SK-MEL-5 (cell line): ENCODE measurements around the gene SCFD1. TPM values are rescaled to one million over a fixed set of nuclear protein-coding genes. Genes with fewer than 3 reads are reported as not detected.
"Not testable (repeated sequence)": the region's sequence is repeated elsewhere in the genome, so short reads cannot be mapped to it uniquely, and the experiment has no call there.

ENCODE experiments used
- DNase-seq: peaks from one replicate; pipeline ENCODE4 v3.0.0-alpha.2; 2016; ENCODE audit warnings: low read depth, low spot score
- in situ Hi-C: cut with HindIII; loops from 2 replicates; pipeline ENCODE4 v1.10.0; 2016; ENCODE audit warnings: low sequenced_read_pairs, high pct_unique_total_duplicates, low pct_unique_long_range_greater_than_20kb
- polyA plus RNA-seq, 2 experiments: library from polyadenylated mRNA; depleted of rRNA; stranded (reverse); fragments of >200 nt; gene quantifications; 2 replicates each; pipeline ENCODE4 v1.2.3, GENCODE V29; 2015
- total RNA-seq: library from RNA; depleted of rRNA; stranded (reverse); fragments of >200 nt; shearing (Covaris generic); gene quantifications from 2 replicates; pipeline ENCODE4 v1.2.3, GENCODE V29; 2014; rRNA removed

Gene SCFD1, protein sequence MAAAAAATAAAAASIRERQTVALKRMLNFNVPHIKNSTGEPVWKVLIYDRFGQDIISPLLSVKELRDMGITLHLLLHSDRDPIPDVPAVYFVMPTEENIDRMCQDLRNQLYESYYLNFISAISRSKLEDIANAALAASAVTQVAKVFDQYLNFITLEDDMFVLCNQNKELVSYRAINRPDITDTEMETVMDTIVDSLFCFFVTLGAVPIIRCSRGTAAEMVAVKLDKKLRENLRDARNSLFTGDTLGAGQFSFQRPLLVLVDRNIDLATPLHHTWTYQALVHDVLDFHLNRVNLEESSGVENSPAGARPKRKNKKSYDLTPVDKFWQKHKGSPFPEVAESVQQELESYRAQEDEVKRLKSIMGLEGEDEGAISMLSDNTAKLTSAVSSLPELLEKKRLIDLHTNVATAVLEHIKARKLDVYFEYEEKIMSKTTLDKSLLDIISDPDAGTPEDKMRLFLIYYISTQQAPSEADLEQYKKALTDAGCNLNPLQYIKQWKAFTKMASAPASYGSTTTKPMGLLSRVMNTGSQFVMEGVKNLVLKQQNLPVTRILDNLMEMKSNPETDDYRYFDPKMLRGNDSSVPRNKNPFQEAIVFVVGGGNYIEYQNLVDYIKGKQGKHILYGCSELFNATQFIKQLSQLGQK
- total RNA-seq, result 76.5 and 81.1 TPM in 2 replicates
- polyA plus RNA-seq (2015; cell fraction: cytosol; rRNA removed), result 32.6 and 32.9 TPM in 2 replicates
- 41.9 and 65.8 TPM in 2 replicates for polyA plus RNA-seq (2015; cell fraction: nucleus; rRNA removed)

DNA sequence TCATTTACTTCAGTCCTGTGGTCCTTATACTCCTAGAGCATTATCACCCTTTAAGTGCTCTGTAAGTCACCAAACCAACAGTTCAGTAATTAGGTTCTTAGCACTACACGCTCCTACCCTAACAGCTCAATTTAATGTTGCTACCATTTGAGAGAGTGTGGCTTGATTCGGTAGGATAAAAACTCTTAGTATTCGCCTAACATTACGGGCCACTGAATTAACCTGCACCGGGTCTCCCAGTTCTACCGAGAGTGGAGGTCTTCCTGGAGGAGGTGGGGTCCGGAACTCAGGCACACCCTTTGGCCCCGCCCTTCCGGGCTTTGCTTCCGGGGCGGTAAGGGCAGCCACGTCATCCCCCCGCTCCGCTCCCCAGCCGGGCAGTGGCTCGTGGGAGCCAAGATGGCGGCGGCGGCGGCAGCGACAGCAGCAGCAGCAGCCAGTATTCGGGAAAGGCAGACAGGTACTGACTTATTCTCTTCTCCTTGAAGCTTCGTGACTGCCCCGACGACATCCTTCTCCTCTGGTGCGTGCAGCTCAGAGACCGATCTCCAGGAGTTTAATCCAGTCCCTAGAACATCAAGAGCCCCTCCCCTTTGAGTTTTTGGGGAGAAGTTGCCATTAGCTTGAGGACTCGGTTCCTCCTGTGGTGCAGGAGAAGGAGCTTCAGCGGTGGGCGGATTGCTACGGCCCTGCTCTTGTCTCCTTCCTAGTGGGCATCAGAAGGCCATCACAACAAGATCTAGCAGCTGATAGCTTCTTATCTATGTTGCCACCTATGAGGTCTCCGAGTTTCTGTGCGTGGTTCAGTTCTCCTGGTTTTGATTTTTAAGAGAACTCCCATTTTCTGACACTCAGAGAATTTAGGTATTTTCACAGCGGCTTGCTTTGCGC lies at the start of gene SCFD1:
SCFD1 (plus strand) TSS at position 380 of the 891 bp plus-strand sequence; CDS start at position 400, 20 bp downstream.
- in situ Hi-C loops, result no loop called here
- DNase-seq, result peak; percentile 91

DNA sequence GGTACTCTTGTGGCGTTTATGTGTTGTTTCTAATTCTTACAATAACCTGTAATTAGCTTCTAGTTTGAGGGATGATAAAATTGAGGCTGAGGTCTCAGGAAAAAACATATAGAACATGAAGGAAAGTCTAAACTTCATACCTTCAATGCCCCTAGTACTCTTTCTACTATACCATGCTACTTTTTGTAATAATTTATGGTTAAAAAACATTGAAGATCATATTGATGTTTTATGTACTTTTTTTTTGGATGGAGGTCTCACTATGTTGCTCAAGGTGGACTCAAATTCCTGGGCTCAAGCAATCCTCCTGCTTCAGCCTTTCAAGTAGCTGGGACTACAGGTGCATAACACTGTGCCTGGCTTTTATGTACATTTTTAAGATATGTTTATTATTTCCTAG lies 49.3 kb upstream of the SCFD1 start:
- DNase-seq, result no peak
- in situ Hi-C loops, result no loop called here

DNA sequence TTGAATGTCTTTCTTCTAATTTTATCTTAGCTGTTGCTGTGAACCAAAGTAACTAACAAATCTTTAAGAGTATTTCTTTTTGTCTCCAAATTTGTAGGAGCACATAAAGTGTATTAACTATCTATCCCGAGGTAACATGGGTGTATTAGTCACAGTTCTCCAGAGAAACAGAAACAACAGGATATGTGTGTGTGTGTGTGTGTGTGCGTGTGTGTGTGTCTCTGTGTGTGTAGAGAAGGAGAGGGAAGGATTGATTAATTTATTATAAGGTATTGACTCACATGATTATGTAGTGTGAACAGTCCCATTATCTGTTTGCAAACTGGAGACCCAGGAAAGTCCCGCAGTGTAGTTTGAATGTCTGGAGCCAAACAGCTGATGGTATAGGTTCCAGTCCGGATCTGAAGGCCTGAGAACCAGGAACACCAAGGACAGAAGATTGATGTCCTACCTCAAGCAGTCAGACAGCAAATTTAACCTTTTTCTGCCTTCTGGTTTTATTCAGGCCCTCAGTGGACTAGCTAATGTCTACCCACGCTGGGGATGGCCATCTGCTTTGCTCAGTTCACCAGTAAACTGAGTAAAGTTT lies 48.8 kb upstream of the SCFD1 start:
- in situ Hi-C loops, result no loop called here
- peak; percentile 40 for DNase-seq

DNA sequence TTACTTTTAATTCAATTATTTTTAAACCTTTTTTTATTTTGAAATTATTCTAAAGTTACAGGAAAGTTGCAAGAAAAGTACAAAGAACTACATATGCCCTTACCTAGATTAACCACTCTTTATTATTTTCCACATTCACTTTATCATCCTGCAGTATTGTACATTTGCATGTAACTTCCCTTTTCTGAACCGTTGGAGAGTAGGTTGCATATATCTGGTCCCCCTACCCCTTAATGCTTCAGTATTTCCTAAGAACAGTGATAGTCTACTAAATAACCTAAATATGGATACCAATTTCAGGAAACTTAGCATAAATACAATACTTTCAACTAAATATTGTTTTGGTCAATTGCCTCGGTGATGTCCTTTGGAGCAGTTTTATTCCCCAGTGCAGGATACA lies 48.2 kb upstream of the SCFD1 start:
- in situ Hi-C loops, result no loop called here
- DNase-seq, result no peak

DNA sequence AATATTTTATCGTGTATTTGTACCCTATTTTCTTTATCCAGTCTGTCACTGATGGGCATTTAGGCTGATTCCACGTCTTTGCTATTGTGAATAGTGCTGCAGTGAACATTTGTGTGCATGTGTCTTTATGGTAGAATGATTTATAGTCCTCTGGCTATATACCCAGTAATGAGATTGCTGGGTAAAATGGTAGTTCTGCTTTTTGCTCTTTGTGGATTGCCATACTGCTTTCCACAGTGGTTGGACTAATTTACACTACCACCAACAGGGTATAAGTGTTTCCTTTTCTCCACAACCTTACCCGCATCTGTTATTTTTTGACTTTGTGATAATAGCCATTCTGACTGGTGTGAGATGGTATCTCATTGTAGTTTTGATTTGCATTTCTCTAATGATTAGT lies 47.3 kb upstream of the SCFD1 start:
- in situ Hi-C loops, result not testable (repeated sequence)

DNA sequence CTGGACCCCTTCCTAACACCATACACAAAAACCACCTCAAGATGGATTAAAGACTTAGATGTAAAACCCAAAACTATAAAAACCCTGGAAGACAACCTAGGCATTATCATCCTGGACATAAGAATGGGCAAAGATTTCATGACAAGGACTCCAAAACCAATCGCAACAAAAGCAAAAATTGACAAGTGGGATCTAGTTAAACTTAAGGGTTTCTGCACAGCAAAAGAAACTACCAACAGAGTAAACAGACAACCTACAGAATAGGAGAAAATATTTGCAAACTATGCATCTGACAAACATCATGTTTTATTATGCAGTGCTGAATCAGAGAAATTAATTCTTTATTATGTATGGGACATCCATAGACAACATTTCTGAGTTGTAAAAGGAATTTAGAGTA lies 45.8 kb upstream of the SCFD1 start:
- DNase-seq, in situ Hi-C loops: not testable (repeated sequence)

More for the DNA sequence above, 47.3 kb upstream of the SCFD1 start:
- not testable (repeated sequence) for DNase-seq

DNA sequence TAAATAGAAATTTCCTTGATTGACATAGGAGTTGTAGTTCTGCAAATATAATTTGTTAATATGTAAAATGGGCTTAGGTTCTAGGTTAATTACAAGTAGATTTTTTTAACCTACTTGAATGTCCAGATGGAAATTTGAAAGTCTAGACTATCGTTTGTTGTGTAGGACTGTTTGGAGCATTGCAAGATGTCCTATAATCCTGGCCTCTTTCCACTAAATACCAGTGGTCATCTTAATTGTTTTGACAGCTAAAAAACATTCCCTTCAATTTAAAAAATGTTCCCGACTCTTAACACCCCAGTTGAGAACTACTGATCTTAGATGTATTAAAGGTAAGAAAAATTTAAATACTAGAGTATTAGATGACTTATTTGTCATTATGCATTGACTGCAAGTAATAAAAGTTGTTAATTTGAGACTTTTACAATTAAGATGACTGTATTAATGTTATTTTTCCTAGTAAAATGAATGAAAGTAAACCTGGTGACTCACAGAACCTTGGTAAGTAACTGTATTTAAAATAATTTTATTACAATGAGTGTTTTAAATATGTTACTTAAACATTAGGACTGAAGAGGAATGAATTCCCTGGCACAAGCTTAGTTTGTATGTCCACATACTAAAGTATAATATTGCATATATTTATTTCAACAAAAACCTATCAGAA lies 41.4 kb upstream of the SCFD1 start:
- in situ Hi-C loops, result no loop called here

DNA sequence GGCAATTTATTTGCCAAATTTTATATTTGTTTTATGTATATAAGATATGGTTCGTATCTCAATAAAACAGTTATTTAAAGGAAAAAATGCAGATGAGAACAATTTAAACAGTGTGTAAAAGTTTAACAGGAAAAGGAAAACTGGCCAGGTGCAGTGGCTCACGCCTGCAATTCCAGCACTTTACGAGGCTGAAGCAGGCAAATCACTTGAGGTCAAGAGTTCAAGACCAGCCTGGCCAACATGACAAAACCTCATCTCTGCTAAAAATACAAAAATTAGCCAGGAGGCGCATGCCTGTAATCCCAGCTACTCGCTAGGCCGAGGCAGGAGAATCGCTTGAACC lies 40.9 kb upstream of the SCFD1 start:
- in situ Hi-C loops, result no loop called here
- no peak for DNase-seq

More for the DNA sequence above, 41.4 kb upstream of the SCFD1 start:
- no peak for DNase-seq

DNA sequence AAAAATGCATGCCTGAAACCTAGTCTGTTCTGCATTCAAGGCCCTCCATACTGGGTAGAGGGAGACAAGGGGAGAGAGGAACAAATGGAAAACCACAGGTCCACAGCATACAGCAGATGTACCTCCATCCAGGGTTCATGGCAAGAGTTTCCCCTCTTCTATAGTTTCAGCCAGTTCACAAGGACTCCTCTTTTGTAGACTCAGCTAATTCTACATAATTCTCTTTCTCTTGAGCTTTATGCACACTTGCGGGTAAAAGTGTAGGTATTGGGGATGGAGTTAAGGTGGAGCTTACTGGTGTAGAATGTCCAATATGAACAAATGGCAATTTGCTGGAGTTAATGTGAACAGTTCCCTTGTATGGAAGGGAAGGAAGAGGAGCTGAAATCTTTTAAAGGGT lies 39.7 kb upstream of the SCFD1 start:
- DNase-seq, result no peak
- in situ Hi-C loops, result no loop called here

DNA sequence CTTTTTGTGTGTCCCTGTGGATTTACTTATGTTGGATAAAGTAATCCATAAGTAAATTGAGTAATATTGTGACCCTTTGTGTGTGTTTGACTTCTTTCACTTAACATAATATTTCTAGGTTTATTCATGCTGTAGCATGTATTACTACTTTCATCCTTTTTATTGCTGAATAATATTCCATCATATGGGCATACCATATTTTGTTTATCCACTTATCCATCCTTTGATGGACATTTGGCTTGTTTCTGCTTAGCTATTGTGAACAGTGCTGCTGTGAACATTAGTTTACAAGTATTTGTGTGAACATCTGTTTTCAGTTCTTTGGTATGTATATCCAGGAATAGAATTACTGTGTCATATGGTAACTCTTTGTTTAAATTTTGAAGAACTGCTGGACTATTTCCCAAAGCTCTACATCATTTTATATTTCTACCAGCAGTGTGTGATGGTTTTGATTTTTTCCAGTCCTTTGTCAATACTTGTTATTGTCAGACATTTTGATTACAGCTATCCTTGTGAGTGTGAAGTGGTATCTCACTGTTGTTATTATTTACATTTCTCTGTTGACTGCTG lies 38.0 kb upstream of the SCFD1 start:
- in situ Hi-C loops, result no loop called here
- DNase-seq, result no peak

DNA sequence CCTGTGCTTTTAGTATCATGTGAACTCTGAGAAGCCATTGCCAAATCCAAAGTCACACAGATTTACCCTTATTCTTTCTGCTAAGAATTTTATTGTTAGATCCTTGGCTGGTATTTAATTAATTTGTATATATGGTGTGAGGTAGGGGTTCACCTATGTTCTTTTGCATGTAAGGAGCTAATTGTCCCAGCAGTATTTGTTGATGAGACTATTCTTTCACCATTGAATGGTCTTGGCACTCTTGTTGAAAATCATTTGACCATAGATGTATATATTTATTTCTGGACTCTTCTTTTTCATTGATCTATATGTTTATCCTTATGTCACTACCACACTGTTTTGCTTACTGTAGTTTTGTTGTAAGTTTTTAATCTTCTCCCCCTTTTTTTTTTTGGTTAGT lies 36.9 kb upstream of the SCFD1 start:
- in situ Hi-C loops, result no loop called here
- DNase-seq, result no peak

DNA sequence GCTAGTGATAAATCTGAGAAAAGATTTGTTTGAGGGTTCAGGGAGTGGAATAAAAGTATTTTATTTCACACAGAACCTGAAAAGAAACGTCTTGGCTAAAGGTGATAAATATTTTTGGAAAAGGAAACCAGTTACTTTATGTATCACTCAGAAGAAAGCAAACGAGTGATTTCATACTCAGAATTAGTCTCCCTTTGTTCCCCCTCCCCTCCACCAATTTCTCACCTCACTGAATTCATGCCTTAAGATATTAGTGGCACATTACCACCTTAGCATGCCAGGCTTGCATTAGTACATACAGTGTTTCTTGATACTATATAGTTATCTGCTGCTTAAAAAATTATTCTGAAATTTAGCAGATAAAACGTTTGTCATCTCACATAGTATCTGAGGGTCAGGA lies 35.0 kb upstream of the SCFD1 start:
- in situ Hi-C loops, result no loop called here
- no peak for DNase-seq

DNA sequence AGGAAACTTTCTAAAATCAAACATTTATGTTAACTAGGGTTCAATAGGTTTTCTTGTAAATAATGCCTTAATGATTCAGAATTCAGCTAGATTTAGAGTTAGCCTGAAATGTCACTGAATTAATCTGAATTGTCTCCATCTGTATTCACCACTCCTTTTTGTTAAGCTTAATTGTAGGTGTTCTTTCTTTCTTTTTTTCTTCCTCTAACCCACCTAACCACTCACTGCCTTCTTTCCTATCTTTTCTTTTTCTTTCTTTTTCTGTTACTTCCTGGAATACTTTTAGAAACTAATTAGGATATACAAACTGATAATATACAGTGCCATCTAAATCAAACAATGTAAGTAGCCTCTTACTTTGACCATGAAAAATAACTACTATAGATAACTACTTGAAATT lies 33.2 kb upstream of the SCFD1 start:
- no peak for DNase-seq
- in situ Hi-C loops, result no loop called here

DNA sequence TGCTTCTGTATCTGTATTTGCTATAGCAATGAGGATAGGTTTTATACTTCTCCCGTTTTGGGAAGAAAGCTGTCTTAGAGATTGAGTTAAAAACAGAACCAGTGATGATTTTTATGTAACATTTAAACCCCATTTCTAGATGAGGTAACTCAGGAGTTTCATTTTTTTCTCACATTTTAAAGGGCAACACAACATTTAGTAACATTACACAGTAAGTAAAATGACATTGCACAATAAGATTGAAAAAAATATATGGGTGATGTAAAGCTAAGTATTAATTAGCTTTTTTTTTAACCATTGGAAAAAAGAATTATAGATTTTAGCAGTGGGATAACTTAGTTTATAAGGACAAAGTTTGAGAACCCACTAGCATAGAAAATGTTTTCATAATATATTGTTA lies 25.2 kb upstream of the SCFD1 start:
- in situ Hi-C loops, result no loop called here
- no peak for DNase-seq

DNA sequence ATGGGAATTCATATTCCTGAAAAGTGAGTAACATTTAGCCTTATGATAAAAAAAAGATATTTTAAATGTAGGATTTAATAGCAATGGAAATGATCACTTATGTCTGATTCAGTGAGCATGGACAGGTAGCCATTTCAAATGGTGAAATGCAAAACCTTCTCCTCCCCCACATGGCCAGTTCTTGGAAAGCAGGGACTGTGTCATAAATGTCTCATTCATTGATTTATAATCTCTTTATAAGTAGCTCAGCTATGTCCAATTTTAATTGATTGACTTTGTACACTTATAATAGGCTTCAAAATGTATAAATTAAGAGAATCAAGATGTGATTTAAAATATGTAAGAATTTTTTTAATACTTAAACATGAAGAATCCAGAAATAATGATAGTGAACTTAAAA lies 24.6 kb upstream of the SCFD1 start:
- in situ Hi-C loops, result no loop called here

DNA sequence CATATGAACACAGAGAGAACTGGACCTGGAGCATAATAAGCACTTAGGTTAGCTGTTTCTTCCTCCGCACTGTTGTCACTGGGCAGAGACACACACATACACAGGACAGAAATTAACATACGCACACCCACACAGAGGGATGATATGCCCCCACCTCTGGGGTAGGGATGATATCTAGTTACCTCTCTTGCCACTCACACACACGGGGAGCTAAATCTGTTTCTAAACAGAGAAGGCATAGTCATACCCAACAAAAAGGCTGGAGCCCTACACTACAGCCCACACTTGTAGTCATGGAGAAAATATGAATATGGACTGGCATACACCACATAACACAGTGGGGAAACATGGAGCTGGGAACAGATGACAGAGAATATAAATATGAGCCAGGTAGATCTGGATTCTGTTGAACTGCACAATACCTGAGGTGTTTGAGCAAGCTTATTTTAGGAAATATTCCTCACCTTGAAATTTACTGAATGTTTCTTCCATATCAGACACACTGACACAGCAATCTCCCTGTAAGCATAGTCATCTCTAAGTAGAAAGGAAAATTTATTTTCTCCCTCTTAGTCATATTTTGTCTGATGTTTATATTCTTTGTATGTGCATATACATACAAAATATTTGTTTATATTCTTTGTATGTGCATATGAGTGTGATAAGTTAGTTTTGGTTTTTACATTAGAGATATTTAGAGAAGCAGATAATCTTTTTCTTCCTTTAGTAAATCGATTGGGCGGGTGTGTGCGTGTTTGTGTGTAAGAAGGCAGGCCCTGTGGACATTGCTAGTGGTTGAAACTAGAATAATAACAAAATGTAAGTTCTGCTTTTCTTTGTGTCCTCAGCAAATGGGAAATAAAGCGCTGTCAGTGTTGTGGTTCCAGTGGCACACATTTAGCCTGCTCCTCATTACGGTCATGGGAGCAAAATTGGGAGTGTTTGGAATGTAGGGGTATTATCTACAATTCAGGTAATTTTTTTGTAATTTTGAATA lies 20.9 kb upstream of the SCFD1 start:
- in situ Hi-C loops, result no loop called here
- DNase-seq, result no peak

More for the DNA sequence above, 24.6 kb upstream of the SCFD1 start:
- DNase-seq, result peak; percentile 3
